GM23248 (cell line): ENCODE results near the gene CACNA1E. TPM values are rescaled to one million over a fixed set of nuclear protein-coding genes. Genes with fewer than 3 reads are reported as not detected.

Experiments
- DNase-seq: peaks from one replicate; pipeline ENCODE4 v3.0.0-alpha.2; 2015
- H2AFZ ChIP-seq: fragments of 200-600 bp; sonication (generic); 2 replicates; pipeline ENCODE4 v1.6.1; 2016; ENCODE audit warnings: antibody characterized with exemption
- H3F3A ChIP-seq: fragments of 200-600 bp; sonication (generic); 2 replicates; pipeline ENCODE4 v1.6.1; 2016; ENCODE audit warnings: mild to moderate bottlenecking, antibody characterized with exemption, mixed run types; ENCODE audit not compliant: insufficient read depth
- H3K27ac ChIP-seq: fragments of 200-600 bp; sonication (generic); 2 replicates; pipeline ENCODE4 v1.5.1; 2016; ENCODE audit warnings: mild to moderate bottlenecking
- H3K27me3 ChIP-seq: fragments of 200-600 bp; sonication (generic); replicated peaks from 2 replicates; pipeline ENCODE4 v1.6.1; 2016; ENCODE audit warnings: mild to moderate bottlenecking; ENCODE audit not compliant: insufficient read depth
- H3K36me3 ChIP-seq: fragments of 200-600 bp; sonication (generic); 2 replicates; pipeline ENCODE4 v1.6.1; 2016; ENCODE audit warnings: low read depth, mild to moderate bottlenecking
- H3K4me1 ChIP-seq: fragments of 200-600 bp; sonication (generic); 2 replicates; pipeline ENCODE4 v1.6.1; 2016; ENCODE audit warnings: mild to moderate bottlenecking; ENCODE audit not compliant: insufficient read depth
- H3K4me2 ChIP-seq: fragments of 200-600 bp; sonication (generic); one replicate; pipeline ENCODE4 v1.6.1; 2016; ENCODE audit warnings: mild to moderate bottlenecking; ENCODE audit not compliant: unreplicated experiment
- H3K4me3 ChIP-seq: fragments of 200-600 bp; sonication (generic); 2 replicates; pipeline ENCODE4 v1.5.1; 2016; ENCODE audit warnings: mild to moderate bottlenecking
- H3K79me2 ChIP-seq: fragments of 200-600 bp; sonication (generic); 2 replicates; pipeline ENCODE4 v1.6.1; 2016; ENCODE audit warnings: mild to moderate bottlenecking; ENCODE audit not compliant: insufficient read depth
- H3K9ac ChIP-seq: fragments of 200-600 bp; sonication (generic); 2 replicates; pipeline ENCODE4 v1.6.1; 2016; ENCODE audit warnings: mild to moderate bottlenecking
- H3K9me2 ChIP-seq: fragments of 200-600 bp; sonication (generic); 2 replicates; pipeline ENCODE4 v1.6.1; 2016; ENCODE audit warnings: mixed run types, mild to moderate bottlenecking, moderate library complexity; ENCODE audit not compliant: insufficient read depth
- H3K9me3 ChIP-seq: fragments of 200-600 bp; sonication (generic); one replicate; pipeline ENCODE4 v1.6.1; 2017; ENCODE audit warnings: low read depth
- H4K20me1 ChIP-seq: fragments of 200-600 bp; sonication (generic); 2 replicates; pipeline ENCODE4 v1.6.0; 2016; ENCODE audit not compliant: insufficient read depth
- EZH2 ChIP-seq: fragments of 200-600 bp; sonication (generic); IDR thresholded peaks from 2 replicates; pipeline ENCODE4 v1.6.1; 2018; ENCODE audit warnings: antibody characterized with exemption, mild to moderate bottlenecking; ENCODE audit not compliant: insufficient read depth, poor library complexity, severe bottlenecking
- EZH2phosphoT487 ChIP-seq: fragments of 200-600 bp; sonication (generic); IDR thresholded peaks from 2 replicates; pipeline ENCODE4 v1.6.1; 2018; ENCODE audit warnings: antibody characterized with exemption, moderate library complexity, mild to moderate bottlenecking, low read depth; ENCODE audit not compliant: insufficient read depth
- WGBS, 2 experiments: methylation state at CpG; one replicate each; pipeline ENCODE4 v1.1.6; 2015 to 2017; ENCODE audit warnings: low lambda C conversion rate in 2 of 2, low coverage in 1 of 2; ENCODE audit errors: missing lambda C conversion rate in 2 of 2; 5-methylcytosine and 5-hydroxymethylcytosine counted together
- in situ Hi-C: fragments of 300-500 bp; cut with MboI; formaldehyde crosslinking; loops from 2 replicates; pipeline ENCODE4 v1.15.0; 2020
- polyA plus RNA-seq: library from polyadenylated mRNA; unstranded; fragments of >200 nt; fragmentation: Nextera tagmentation; extraction: Ambion mirVana; gene quantifications from 2 replicates; pipeline ENCODE4 v1.2.1, GENCODE V29; 2016
- total RNA-seq: library from RNA; depleted of rRNA; stranded (reverse); fragments of >200 nt; shearing (Covaris generic); gene quantifications from 2 replicates; pipeline ENCODE4 v1.2.3, GENCODE V29; 2014

Gene CACNA1E
- total and polyA plus RNA-seq, 2 experiments from 2014 or later, result not detected

GRCh38 chr1:181452746-181453145 lies 30.6 kb upstream of the CACNA1E start:
- DNase-seq, result no peak
- Histone ChIP-seq H3K27me3 (no peaks in the 10 kb centered on the region), H3K4me1 (no peaks in the 10 kb centered on the region), H3K4me2 (no peak overlapping the region), H3K9me3 (no peaks in the 10 kb centered on the region), H3K4me3 (no peak overlapping the region), H3K27ac (no peak overlapping the region), H2AFZ (no peak overlapping the region), H3K36me3 (no peaks in the 10 kb centered on the region), H4K20me1 (no peaks in the 10 kb centered on the region), H3F3A (no peaks in the 10 kb centered on the region), H3K79me2 (no peaks in the 10 kb centered on the region), H3K9me2 (no peaks in the 10 kb centered on the region), H3K9ac (no peak overlapping the region)
- TF ChIP-seq EZH2phosphoT487, result no peak
- no peak for TF ChIP-seq EZH2
- in situ Hi-C loops, result no loop called here
- 4 to 6% methylated on average over 3 of the region's 3 CpGs for WGBS, 2 experiments

GRCh38 chr1:181453541-181454201 lies 29.6 kb upstream of the CACNA1E start:
- Histone ChIP-seq H3K9me2 (no peaks in the 10 kb centered on the region), H3F3A (no peaks in the 10 kb centered on the region), H3K4me3 (no peak overlapping the region), H3K9me3 (no peaks in the 10 kb centered on the region), H3K79me2 (no peaks in the 10 kb centered on the region), H3K27ac (no peak overlapping the region), H3K9ac (no peak overlapping the region), H3K36me3 (no peaks in the 10 kb centered on the region), H2AFZ (no peak overlapping the region), H4K20me1 (no peaks in the 10 kb centered on the region), H3K4me1 (no peaks in the 10 kb centered on the region), H3K4me2 (no peak overlapping the region), H3K27me3 (no peaks in the 10 kb centered on the region)
- no peak for DNase-seq
- TF ChIP-seq EZH2, result no peak
- TF ChIP-seq EZH2phosphoT487, result no peak
- in situ Hi-C loops, result no loop called here
- WGBS, 2 experiments, result 13 to 14% methylated on average over 3 of the region's 3 CpGs

DNA sequence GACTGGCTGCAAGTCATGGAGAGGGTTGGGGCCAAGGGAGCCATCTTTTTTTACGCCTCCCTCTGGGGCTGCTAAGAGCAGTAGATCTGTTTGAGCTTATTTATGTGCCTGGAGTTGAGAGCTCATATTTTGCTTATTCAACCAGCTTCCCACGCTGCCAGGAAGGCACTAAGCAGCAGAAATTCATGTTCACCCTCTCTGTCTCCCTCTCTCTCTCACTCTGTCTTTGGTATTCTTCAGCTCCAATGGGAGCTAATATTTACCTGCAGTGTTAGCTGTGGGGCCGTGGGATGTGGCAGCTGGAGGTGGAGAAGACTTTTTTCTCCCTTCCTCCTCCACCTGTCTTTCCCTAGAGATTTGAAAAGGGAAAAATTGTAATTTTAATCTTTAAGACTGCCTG lies 26.8 kb upstream of the CACNA1E start:
- Histone ChIP-seq H3K9me3 (no peaks in the 10 kb centered on the region), H3F3A (no peaks in the 10 kb centered on the region), H3K9me2 (no peaks in the 10 kb centered on the region), H3K4me1 (no peaks in the 10 kb centered on the region), H2AFZ (no peak overlapping the region), H3K27me3 (no peaks in the 10 kb centered on the region), H3K27ac (no peak overlapping the region), H3K79me2 (no peaks in the 10 kb centered on the region), H3K36me3 (no peaks in the 10 kb centered on the region), H3K4me3 (no peak overlapping the region), H3K4me2 (no peak overlapping the region), H4K20me1 (no peaks in the 10 kb centered on the region), H3K9ac (no peak overlapping the region)
- TF ChIP-seq EZH2 (no peak), EZH2phosphoT487 (no peak)
- DNase-seq, result no peak
- in situ Hi-C loops, result no loop called here
- 3 to 8% methylated on average over 3 of the region's 3 CpGs for WGBS, 2 experiments

- no peaks in the 10 kb centered on the region for H3K27me3 ChIP-seq
- no peak overlapping the region for H3K9ac ChIP-seq
- no peaks in the 10 kb centered on the region for H3F3A ChIP-seq
- no peaks in the 10 kb centered on the region for H3K36me3 ChIP-seq
- DNase-seq, result no peak
- no peak overlapping the region for H3K4me2 ChIP-seq
- H3K9me3 ChIP-seq, result no peaks in the 10 kb centered on the region
- no peaks in the 10 kb centered on the region for H4K20me1 ChIP-seq
- in situ Hi-C loops, result no loop called here
- no peaks in the 10 kb centered on the region for H3K4me1 ChIP-seq
- 13 to 17% methylated on average over 2 of the region's 2 CpGs for WGBS, 2 experiments
- H3K27ac ChIP-seq, result no peak overlapping the region
- no peaks in the 10 kb centered on the region for H3K9me2 ChIP-seq
- TF ChIP-seq EZH2phosphoT487 (no peak), EZH2 (no peak)
- no peaks in the 10 kb centered on the region for H3K79me2 ChIP-seq
- no peak overlapping the region for H2AFZ ChIP-seq
- H3K4me3 ChIP-seq, result no peak overlapping the region
Observed at GRCh38 chr1:181458419-181458818, 24.9 kb upstream of the CACNA1E start.

GRCh38 chr1:181459067-181459466 lies 24.2 kb upstream of the CACNA1E start:
- no peaks in the 10 kb centered on the region for H3K79me2 ChIP-seq
- H3K27ac ChIP-seq, result no peak overlapping the region
- TF ChIP-seq EZH2 (no peak), EZH2phosphoT487 (no peak)
- DNase-seq, result no peak
- H3K9ac ChIP-seq, result no peak overlapping the region
- no peak overlapping the region for H3K4me2 ChIP-seq
- H4K20me1 ChIP-seq, result no peaks in the 10 kb centered on the region
- H3K36me3 ChIP-seq, result no peaks in the 10 kb centered on the region
- in situ Hi-C loops, result no loop called here
- no peaks in the 10 kb centered on the region for H3K27me3 ChIP-seq
- H3K9me3 ChIP-seq, result no peaks in the 10 kb centered on the region
- no peak overlapping the region for H2AFZ ChIP-seq
- H3F3A ChIP-seq, result no peaks in the 10 kb centered on the region
- no peaks in the 10 kb centered on the region for H3K4me1 ChIP-seq
- H3K4me3 ChIP-seq, result no peak overlapping the region
- no peaks in the 10 kb centered on the region for H3K9me2 ChIP-seq
- 29 to 41% methylated on average over 2 of the region's 2 CpGs for WGBS, 2 experiments
